Motor neuron (in vitro differentiated cells): ENCODE results near the gene TSR3. TPM values are rescaled to one million over a fixed set of nuclear protein-coding genes. Genes with fewer than 3 reads are reported as not detected.
"Not testable (repeated sequence)": the region's sequence is repeated elsewhere in the genome, so short reads cannot be mapped to it uniquely, and the experiment has no call there.

Experiments
- ATAC-seq, 8 experiments: fragments of 200-7000 bp; cut with Tn5 transposase; replicated peaks in 6 of 8; 2 replicates each; pipeline ENCODE4 v1.8.0; 2021; ENCODE audit warnings: mild to moderate bottlenecking in 8 of 8, moderate library complexity in 8 of 8
- H3K27ac ChIP-seq, 2 donors: fragments of 250-450 bp; sonication (Bioruptor Pico); 2 replicates each; pipeline ENCODE4 v1.9.0; 2021; ENCODE audit warnings: antibody characterized with exemption in 2 of 2, mild to moderate bottlenecking in 2 of 2, moderate library complexity in 1 of 2
- H3K4me1 ChIP-seq, 2 donors: fragments of 250-450 bp; sonication (Bioruptor Pico); replicated peaks in 1 of 2; 2 replicates each; pipeline ENCODE4 v1.6.1; 2021; ENCODE audit warnings: antibody characterized with exemption in 2 of 2, mild to moderate bottlenecking in 2 of 2, moderate library complexity in 1 of 2
- H3K4me3 ChIP-seq, 5 donors: fragments of 250-450 bp; sonication (Bioruptor Pico); 2 replicates each; pipeline ENCODE4 v1.9.0; 2021; ENCODE audit warnings: antibody characterized with exemption in 5 of 5, mild to moderate bottlenecking in 5 of 5, moderate library complexity in 4 of 5
- WGBS, 10 experiments: fragments of 450-650 bp; shearing (Covaris generic); methylation state at CpG; one replicate each; pipeline ENCODE4 v1.0.0; 2022; 5-methylcytosine and 5-hydroxymethylcytosine counted together
- in situ Hi-C, 9 experiments: fragments of 400-800 bp; cut with MboI; loops; one replicate each; pipeline ENCODE4 v1.15.0; 2021; ENCODE audit warnings: low sequenced_read_pairs in 9 of 9, low pct_unique_long_range_greater_than_20kb in 2 of 9; ENCODE audit not compliant: unreplicated experiment in 9 of 9
- total RNA-seq, 8 experiments: library from RNA; unstranded; fragments of 300-600 nt; gene quantifications; 2 replicates each; pipeline versions ENCODE4 v1.2.3 to v1.2.4, GENCODE V29; 2022

Gene TSR3
- total RNA-seq, 8 experiments from 2014 or later: 26.5 to 63.6 (median 39.8) TPM

DNA sequence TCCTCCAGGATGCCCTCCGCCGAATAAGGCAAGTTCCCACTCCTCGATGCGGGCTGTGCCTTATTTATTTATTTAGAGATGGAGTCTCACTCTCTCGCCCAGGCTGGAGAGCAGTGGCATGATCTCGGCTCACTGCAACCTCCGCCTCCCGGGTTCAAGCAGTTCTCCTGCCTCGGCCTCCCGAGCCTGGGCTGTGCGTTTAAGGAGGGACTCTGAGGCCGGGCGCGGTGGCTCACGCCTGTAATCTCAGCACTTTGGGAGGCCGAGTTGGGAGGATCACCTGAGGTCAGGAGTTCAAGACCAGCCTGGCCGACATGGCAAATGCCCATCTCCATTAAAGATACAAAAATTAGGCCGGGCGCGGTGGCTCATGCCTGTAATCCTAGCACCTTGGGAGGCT lies 23.5 kb downstream of the TSR3 start:
- H3K4me1 ChIP-seq: peaks cover 12 to 24% of the 10 kb centered on the region in 2 donors
- 60 to 100% (median 95%) methylated on average over 1 to 9 of the region's 20 CpGs; no CpG with 5 or more reads in 6 of the 10 experiments for WGBS, 10 experiments
- in situ Hi-C loops, H3K4me3 ChIP-seq, H3K27ac ChIP-seq, ATAC-seq: not testable (repeated sequence)

DNA sequence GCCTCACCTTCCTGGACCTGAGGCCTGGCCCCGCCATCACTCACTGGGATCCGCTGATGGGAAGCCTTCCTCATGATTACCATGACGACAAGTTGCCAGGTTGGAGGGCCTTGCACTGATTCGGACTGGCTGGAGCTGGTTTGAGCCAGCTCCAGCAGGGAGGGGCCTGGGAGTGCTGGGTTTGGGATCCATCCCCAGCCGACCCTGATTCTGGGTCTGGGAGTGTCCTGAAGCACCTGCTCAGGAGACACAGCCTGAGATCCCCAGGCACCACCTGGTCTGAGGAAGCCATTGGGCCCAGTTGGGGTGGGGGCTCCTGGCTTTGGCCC lies 24.1 kb downstream of the TSR3 start:
- ATAC-seq: peak in 1 of 8 experiments; percentile 5
- WGBS, 10 experiments: 87% methylated on average over 3 of the region's 5 CpGs; no CpG with 5 or more reads in 9 of the 10 experiments
- Histone ChIP-seq H3K4me3 (no peak overlapping the region), H3K27ac (no peak overlapping the region), H3K4me1 (peaks cover 12 to 19% of the 10 kb centered on the region in 2 donors)
- in situ Hi-C loops: no loop called here

DNA sequence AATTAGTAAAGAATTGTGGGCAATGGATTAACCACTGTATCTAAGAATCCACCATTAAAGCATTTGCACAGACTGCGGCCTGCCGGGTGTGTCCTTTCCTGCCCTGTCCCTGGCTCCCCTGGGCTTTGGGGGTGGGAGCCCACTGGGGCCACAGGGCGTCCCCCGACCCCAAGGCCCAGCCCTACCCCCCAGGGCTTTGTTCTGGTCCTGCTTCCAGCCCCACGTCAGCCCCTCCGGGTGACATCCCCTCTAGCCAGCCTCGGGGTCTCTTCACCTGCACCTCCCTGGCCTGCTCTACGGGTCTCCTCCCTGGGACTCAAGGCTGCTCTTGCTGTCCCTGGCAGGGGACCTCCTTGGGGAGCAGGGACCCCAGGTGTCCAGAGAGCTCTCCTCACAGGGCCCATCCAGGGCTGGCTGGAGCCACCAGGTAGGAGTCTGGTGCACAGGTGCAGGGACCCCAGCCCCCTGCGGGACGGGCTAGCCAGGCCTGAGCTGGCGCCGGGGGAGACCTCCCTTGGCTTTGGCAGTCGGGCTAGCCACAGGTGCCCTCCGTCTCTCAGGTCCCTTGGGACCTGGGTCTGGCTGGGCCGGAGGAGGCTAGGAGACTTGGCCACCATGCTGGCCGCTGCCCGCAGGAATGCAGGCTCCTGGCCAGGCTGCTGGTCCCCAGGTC lies 24.6 kb downstream of the TSR3 start:
- WGBS, 10 experiments: 40 to 100% methylated on average over 1 to 2 of the region's 17 CpGs; no CpG with 5 or more reads in 8 of the 10 experiments
- H3K27ac ChIP-seq: no peak overlapping the region
- peak in 3 of 8 experiments; percentile 3 to 11 (median 10) for ATAC-seq
- in situ Hi-C loops: no loop called here
- H3K4me1 ChIP-seq: peaks cover 12 to 14% of the 10 kb centered on the region in 2 donors
- no peak overlapping the region for H3K4me3 ChIP-seq

DNA sequence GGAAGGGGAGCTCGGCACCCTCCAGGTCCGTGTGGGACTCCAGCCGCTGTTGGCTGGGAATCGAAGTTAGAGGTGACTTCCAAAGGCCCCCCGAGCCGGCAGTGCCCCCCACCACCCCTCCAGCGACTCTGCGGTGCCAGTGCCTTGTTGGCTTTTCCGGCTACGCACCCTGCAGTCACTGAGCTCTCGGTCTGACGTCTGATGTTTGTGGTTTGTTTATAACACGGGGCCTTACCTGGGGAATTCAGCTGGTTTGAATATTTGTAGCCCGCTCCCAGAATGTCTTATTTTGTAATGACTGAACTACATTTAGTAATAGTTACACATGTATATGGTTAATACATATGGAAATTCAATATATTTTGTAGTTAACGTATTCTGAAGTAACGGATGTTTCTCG lies 25.3 kb downstream of the TSR3 start:
- in situ Hi-C loops: no loop called here
- WGBS, 10 experiments: 47 to 100% (median 83%) methylated on average over 1 to 9 of the region's 17 CpGs; no CpG with 5 or more reads in 3 of the 10 experiments
- no peak overlapping the region for H3K27ac ChIP-seq

DNA sequence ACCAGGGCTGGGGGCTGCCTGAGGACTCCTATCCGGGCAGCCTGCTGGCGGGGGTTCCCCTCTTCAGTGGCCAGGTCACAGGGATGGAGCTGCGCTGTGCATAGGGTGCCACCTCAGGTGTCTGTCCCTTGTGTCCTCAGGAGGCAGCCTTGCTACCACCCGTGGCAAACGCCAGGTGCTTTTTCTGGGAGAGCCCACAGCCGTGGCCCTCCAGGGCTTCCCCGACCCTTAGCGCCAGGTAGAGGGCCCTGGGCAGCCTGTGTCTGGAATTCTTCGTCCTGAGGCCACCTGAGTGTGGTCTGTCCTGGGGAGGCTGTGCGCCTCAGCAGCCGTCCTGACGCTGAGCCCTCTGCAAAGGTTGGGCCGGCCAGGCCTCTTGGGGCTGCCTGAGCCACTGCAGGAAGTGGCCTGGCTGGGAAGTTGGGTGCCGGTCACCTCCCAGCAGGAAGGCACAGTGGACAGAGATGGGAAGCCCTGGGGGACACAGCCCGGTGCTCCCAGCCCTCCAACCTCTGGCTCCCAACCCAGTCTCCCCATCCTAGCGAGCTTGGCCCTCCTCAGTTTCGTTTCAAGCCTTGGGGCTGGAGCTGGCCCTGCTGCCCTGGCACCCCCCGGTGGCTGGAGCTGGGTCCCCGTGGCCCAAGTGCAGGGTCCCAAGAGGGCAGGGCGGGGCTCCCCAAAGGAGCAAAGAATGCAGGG lies 25.9 kb downstream of the TSR3 start:
- in situ Hi-C loops: no loop called here
- WGBS, 10 experiments: 77 to 85% methylated on average over 7 to 9 of the region's 20 CpGs; no CpG with 5 or more reads in 8 of the 10 experiments
- peaks cover 6% of the 10 kb centered on the region in 2 donors for H3K4me1 ChIP-seq
- no peak overlapping the region for H3K4me3 ChIP-seq
- no peak overlapping the region for H3K27ac ChIP-seq
- ATAC-seq: peak in 5 of 8 experiments; percentile 8 to 16 (median 14)

More for the DNA sequence above, 25.3 kb downstream of the TSR3 start:
- Histone ChIP-seq H3K4me3 (no peak overlapping the region), H3K4me1 (peaks cover 6 to 7% of the 10 kb centered on the region in 2 donors)
- ATAC-seq: no peak

DNA sequence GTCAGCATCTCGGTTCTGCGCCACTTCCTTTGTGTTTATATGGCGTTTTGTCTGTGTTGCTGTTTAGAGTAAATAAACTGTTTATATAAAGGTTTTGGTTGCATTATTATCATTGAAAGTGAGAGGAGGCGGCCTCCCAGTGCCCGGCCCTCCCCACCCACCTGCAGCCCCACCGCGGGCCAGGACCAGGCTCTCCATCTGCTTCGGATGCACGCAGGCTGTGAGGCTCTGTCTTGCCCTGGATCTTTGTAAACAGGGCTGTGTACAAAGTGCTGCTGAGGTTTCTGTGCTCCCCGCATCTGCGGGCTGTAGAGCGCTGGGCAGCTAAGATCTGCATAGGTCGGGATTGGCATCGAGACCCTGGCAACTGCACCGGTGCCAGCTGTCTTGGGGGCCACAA lies 26.4 kb downstream of the TSR3 start:
- Histone ChIP-seq H3K4me1 (peaks cover 6% of the 10 kb centered on the region in 2 donors), H3K4me3 (no peak overlapping the region), H3K27ac (no peak overlapping the region)
- in situ Hi-C loops: no loop called here
- 77 to 92% (median 83%) methylated on average over 3 to 11 of the region's 15 CpGs; no CpG with 5 or more reads in 7 of the 10 experiments for whole genome bisulfite sequencing, 10 experiments
- ATAC-seq: no peak

DNA sequence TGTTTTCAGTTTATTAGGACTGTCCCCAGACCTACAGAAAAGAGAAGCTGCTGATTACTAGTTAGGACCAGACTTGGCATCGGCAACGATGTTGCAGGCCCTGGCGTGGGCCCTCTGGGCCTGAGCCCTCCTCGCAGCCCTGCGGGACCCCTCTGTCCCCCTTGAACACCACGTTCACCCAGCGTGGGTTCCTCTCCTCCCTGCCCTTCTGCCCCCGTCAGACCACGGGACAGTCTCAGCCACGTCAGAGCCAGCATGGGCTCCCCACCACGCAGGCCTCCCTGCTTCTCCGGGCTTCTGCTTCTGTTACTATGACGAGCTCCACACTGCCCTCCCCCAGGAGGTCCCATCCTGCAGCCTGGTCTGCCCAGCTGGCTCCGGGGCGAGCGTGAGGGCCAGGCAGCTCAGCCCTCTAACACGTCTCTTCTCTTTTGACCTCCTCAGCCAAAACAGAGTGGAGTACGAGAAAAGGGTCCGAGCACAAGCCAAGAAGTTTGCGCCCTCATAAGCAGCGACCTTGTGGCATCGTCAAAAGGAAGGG lies 27.3 kb downstream of the TSR3 start:
- Histone ChIP-seq H3K4me1 (peaks cover 6% of the 10 kb centered on the region in 2 donors), H3K4me3 (no peak overlapping the region), H3K27ac (peak overlapping the region in 1 of 2 donors; percentile 26)
- 87 to 100% (median 91%) methylated on average over 1 to 6 of the region's 22 CpGs; no CpG with 5 or more reads in 6 of the 10 experiments for WGBS, 10 experiments
- in situ Hi-C loops: no loop called here
- ATAC-seq: no peak

DNA sequence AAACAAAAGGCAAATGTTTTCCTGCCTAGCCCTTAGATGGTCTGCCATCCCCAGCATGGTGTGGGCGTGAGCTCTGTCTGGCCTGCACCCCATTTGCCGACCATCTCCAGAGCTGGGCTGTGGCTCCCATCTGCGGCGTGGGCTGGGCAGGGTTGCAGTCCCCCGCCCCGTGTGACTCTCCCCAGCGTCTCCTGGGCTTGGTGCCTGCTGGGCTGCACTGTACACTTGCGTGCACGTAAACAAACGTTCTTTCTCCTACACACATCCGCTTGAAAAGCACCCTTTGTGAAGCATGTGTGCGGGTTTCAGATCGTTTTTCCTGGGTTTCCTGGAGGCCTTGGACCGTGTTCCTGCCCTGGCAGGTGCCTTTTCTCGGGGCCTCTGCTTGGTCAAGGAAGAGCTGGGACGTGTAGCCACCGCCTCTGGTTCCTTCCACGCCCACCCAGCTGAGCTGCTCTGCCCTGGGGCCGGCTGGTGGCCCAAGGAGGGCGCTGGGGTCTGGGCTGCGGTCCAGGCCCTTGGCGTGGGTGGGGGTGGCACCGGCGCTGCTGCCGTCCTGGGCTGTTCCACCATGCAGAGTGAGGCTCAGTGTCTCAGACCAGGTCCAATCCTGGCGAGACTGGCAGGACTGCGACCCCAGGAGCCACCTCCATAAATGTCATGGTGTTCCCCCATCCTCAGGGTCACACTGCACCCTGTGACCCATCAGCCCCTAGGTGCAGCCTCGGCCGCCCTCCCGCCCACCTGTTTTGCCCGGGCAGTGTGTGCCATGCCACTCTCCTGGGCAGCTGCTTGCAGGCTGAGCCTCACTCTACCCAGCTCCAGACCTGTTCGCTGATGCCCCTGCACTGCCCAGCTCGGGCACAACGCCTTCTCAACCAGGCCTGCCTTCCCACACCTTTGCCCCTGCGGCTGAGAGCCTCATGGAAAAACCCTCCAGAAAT lies 28.1 kb downstream of the TSR3 start:
- ATAC-seq: peak in 3 of 8 experiments; percentile 11 to 42 (median 28)

DNA sequence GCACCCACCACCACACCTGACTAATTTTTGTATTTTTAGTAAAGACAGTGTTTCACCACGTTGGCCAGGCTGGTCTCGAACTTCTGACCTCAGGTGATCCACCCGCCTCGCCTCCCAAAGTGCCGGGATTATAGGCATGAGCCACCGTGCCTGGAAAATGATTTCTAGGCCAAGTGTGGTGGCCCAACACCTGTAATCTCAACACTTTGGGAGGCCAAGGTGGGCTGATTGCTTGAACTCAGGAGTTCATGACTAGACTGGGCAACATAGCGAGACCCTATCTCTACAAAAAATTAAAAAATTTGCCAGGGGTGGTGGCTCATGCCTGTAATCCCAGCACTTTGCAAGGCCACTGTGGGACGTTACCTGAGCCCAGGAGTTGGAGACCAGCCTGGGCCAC lies 29.3 kb downstream of the TSR3 start:
- Histone ChIP-seq H3K27ac (no peak overlapping the region), H3K4me1 (peaks cover 1 to 2% of the 10 kb centered on the region in 2 donors), H3K4me3 (no peak overlapping the region)
- 94 to 100% (median 100%) methylated on average over 1 to 7 of the region's 8 CpGs; no CpG with 5 or more reads in 5 of the 10 experiments for WGBS, 10 experiments
- ATAC-seq: no peak
- in situ Hi-C loops: no loop called here

More for the DNA sequence above, 28.1 kb downstream of the TSR3 start:
- in situ Hi-C loops: no loop called here
- 47 to 100% (median 93%) methylated on average over 3 to 14 of the region's 35 CpGs; no CpG with 5 or more reads in 4 of the 10 experiments for WGBS, 10 experiments
- peaks cover 6% of the 10 kb centered on the region in 2 donors for H3K4me1 ChIP-seq
- H3K27ac ChIP-seq: no peak overlapping the region
- no peak overlapping the region for H3K4me3 ChIP-seq

DNA sequence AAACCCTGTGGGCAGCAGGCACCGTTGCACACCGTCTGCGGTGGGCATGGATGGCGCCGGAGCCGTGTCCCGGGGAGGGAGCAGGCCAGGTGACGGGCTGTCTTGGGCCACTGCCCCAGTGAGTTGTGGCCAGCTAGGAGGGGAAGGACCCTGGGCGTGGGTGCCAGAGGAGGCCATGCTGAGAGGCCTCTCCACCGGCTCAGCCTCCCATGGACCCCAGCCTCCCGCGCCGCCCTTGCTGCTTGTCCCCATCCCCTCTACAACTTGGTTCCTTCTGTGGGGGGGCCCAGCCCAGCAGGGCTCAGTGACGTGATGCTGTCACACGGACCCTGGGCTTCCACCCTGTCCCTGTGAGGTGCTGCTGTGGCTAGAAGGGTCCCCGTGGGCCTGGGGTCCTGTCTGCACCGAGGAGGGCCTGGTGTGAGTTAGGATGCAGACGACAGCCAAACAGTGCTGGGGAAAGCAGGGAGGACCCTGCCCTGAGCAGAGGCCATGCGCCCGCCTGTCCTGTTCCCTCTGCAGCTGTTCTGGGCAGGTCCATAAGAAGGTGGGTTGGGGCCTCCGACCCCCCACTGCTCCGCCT lies 30.9 kb downstream of the TSR3 start:
- peak in 2 of 8 experiments; percentile 5 to 10 for ATAC-seq
- Histone ChIP-seq H3K27ac (no peak overlapping the region), H3K4me3 (no peak overlapping the region), H3K4me1 (no peaks in the 10 kb centered on the region)
- in situ Hi-C loops: no loop called here
- WGBS, 10 experiments: 100% methylated on average over 5 of the region's 22 CpGs; no CpG with 5 or more reads in 9 of the 10 experiments

DNA sequence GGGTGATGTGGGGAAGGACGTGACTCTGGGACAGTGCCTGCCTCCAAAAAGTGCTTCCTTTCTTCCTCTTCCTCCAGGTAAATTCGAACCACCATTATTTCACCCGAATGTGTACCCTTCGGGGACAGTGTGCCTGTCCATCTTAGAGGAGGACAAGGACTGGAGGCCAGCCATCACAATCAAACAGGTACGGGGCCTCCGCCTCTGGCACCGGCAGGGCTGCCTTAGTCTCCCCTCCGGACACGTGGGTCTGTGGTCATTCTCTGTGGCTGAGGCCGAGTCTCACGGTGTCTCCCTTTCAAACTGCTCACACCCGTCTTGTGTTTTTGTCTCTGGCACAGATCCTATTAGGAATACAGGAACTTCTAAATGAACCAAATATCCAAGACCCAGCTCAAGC lies 31.6 kb downstream of the TSR3 start:
- ATAC-seq: no peak
- no peaks in the 10 kb centered on the region for H3K4me1 ChIP-seq
- in situ Hi-C loops: no loop called here
- no peak overlapping the region for H3K27ac ChIP-seq
- 67 to 100% (median 95%) methylated on average over 1 to 3 of the region's 12 CpGs; no CpG with 5 or more reads in 6 of the 10 experiments for WGBS, 10 experiments
- no peak overlapping the region for H3K4me3 ChIP-seq

DNA sequence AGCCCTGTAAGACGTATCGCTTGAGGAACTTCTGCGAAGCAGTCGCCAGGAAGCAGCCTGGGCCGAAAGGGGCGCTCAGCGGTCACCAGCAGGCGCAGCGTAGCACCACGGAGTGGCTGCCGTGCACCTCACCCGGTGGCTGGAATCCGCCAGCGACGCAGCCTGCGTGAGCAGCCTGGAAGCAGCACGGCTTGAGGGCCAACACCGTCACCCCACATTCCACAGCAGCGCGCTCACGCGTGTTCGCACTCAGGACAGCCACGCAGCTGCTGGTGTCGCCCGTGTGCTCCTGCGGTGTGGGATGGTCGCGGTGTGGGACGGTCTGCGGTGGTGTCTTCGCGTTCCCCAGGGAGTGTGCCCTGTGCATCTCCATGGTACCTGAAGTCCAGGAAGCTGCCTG lies 32.6 kb downstream of the TSR3 start:
- H3K4me1 ChIP-seq: no peaks in the 10 kb centered on the region
- no peak overlapping the region for H3K4me3 ChIP-seq
- 67 to 98% (median 96%) methylated on average over 3 to 18 of the region's 33 CpGs; no CpG with 5 or more reads in 5 of the 10 experiments for WGBS, 10 experiments
- in situ Hi-C loops: no loop called here
- H3K27ac ChIP-seq: no peak overlapping the region
- no peak for ATAC-seq
